Endothelial cell of umbilical vein (primary cell): ENCODE measurements around the gene FZD1.

Source experiments
- CTCF ChIP-seq, 2 donors: IDR thresholded peaks; 1 replicate in 1 of 2; 2 replicates in 1 of 2; pipeline ENCODE4 v1.5.1; 2011; ENCODE audit warnings: low read length in 2 of 2, mild to moderate bottlenecking in 2 of 2, moderate library complexity in 2 of 2, control low read depth in 1 of 2, inconsistent platforms in 1 of 2, low read depth in 1 of 2; ENCODE audit not compliant: insufficient read depth in 1 of 2; ENCODE audit errors: extremely low read depth in 1 of 2
- EZH2 ChIP-seq: IDR thresholded peaks from 2 replicates; pipeline ENCODE4 v1.6.1; 2012; ENCODE audit warnings: borderline replicate concordance, low read depth, mild to moderate bottlenecking, moderate library complexity, low read length, inconsistent platforms; ENCODE audit not compliant: severe bottlenecking
- FOS ChIP-seq: IDR thresholded peaks from 2 replicates; pipeline ENCODE4 v1.6.1; 2011; ENCODE audit warnings: mild to moderate bottlenecking, low read length, moderate library complexity, borderline replicate concordance; ENCODE audit not compliant: insufficient read depth
- GATA2 ChIP-seq: IDR thresholded peaks from 2 replicates; pipeline ENCODE4 v1.7.0; 2011; ENCODE audit warnings: low read depth, mild to moderate bottlenecking, moderate library complexity, mixed read lengths, low read length; ENCODE audit not compliant: insufficient read length, insufficient read depth
- JUN ChIP-seq: IDR thresholded peaks from 2 replicates; pipeline ENCODE4 v1.6.1; 2011; ENCODE audit warnings: borderline replicate concordance, low read depth; ENCODE audit not compliant: insufficient read length, insufficient read depth
- MAX ChIP-seq: IDR thresholded peaks from 2 replicates; pipeline ENCODE4 v1.6.1; 2011; ENCODE audit not compliant: insufficient read depth, insufficient read length
- POLR2A ChIP-seq: IDR thresholded peaks from 2 replicates; pipeline ENCODE4 v1.6.1; 2012; ENCODE audit warnings: low read depth, mild to moderate bottlenecking, control low read depth, low read length
- POLR2AphosphoS5 ChIP-seq: IDR thresholded peaks from 2 replicates; pipeline ENCODE4 v1.6.1; 2012; ENCODE audit warnings: low read depth, mild to moderate bottlenecking, control low read depth, low read length, moderate library complexity; ENCODE audit not compliant: insufficient read depth

GRCh38 chr7:91289633-91290254 lies 25.5 kb downstream of the FZD1 start:
- no peak for TF ChIP-seq CTCF (IDR thresholded peaks at IDR 0.05; ENCODE audit: extremely low read depth in 1 of 2, insufficient read depth in 1 of 2, low read depth in 1 of 2, low read length in 2 of 2)
- TF ChIP-seq POLR2A: no peak
- TF ChIP-seq JUN: no peak
- TF ChIP-seq POLR2AphosphoS5: no peak
- no peak for TF ChIP-seq EZH2
- no peak for TF ChIP-seq FOS
- TF ChIP-seq MAX: no peak
- TF ChIP-seq GATA2: no peak
